OCI-LY1 (cell line): ENCODE data around the gene PRUNE2.

Source experiments
- H2AFZ ChIP-seq: fragments of 200-600 bp; sonication (generic), shearing (Covaris generic); 2 replicates; pipeline ENCODE4 v1.6.0; 2014; ENCODE audit warnings: antibody characterized with exemption, mild to moderate bottlenecking, low read length
- H3F3A ChIP-seq: fragments of 200-600 bp; sonication (generic), shearing (Covaris generic); 2 replicates; pipeline ENCODE4 v1.6.0; 2014; ENCODE audit warnings: mild to moderate bottlenecking, antibody characterized with exemption, low read length, moderate library complexity; ENCODE audit not compliant: insufficient read depth
- H3K27ac ChIP-seq: fragments of 200-600 bp; sonication (generic); 2 replicates; pipeline ENCODE4 v1.5.1; 2014; ENCODE audit warnings: low read length, mixed run types, mild to moderate bottlenecking, low read depth; ENCODE audit not compliant: poor library complexity, severe bottlenecking
- H3K27me3 ChIP-seq: fragments of 200-600 bp; sonication (generic); 2 replicates; pipeline ENCODE4 v1.6.0; 2014; ENCODE audit warnings: antibody characterized with exemption, mild to moderate bottlenecking, low read length, moderate library complexity; ENCODE audit not compliant: insufficient read depth
- H3K36me3 ChIP-seq: fragments of 200-600 bp; sonication (generic); 2 replicates; pipeline ENCODE4 v1.6.1; 2014; ENCODE audit warnings: mild to moderate bottlenecking, antibody characterized with exemption, low read length, moderate library complexity, mixed read lengths; ENCODE audit not compliant: insufficient read depth
- H3K4me1 ChIP-seq: fragments of 200-600 bp; sonication (generic); 2 replicates; pipeline ENCODE4 v1.5.1; 2014; ENCODE audit warnings: mild to moderate bottlenecking, low read length, moderate library complexity; ENCODE audit not compliant: insufficient read depth, severe bottlenecking
- H3K4me2 ChIP-seq: fragments of 200-600 bp; sonication (generic), shearing (Covaris generic); 2 replicates; pipeline ENCODE4 v1.6.1; 2014; ENCODE audit warnings: low read length
- H3K4me3 ChIP-seq: fragments of 200-600 bp; sonication (generic); 2 replicates; pipeline ENCODE4 v1.5.1; 2014; ENCODE audit warnings: low read length, low read depth, mild to moderate bottlenecking, mixed read lengths; ENCODE audit not compliant: poor library complexity, severe bottlenecking
- H3K79me2 ChIP-seq: fragments of 200-600 bp; shearing (Covaris generic); 2 replicates; pipeline ENCODE4 v1.6.1; 2016; ENCODE audit warnings: mixed run types, low read length, mixed read lengths; ENCODE audit not compliant: insufficient read depth
- H3K9ac ChIP-seq: fragments of 200-600 bp; sonication (generic), shearing (Covaris generic); 2 replicates; pipeline ENCODE4 v1.6.1; 2014; ENCODE audit warnings: mild to moderate bottlenecking, low read length, mixed read lengths
- H3K9me2 ChIP-seq: fragments of 200-600 bp; sonication (generic), shearing (Covaris generic); 2 replicates; pipeline ENCODE4 v1.6.1; 2014; ENCODE audit warnings: low read depth, mild to moderate bottlenecking, low read length, mixed read lengths
- H3K9me3 ChIP-seq: fragments of 200-600 bp; shearing (Covaris generic); 2 replicates; pipeline ENCODE4 v1.6.1; 2014; ENCODE audit warnings: low read length, mixed read lengths
- H4K20me1 ChIP-seq: fragments of 200-600 bp; sonication (generic), shearing (Covaris generic); 2 replicates; pipeline ENCODE4 v1.6.0; 2016; ENCODE audit warnings: mild to moderate bottlenecking, low read length; ENCODE audit not compliant: insufficient read depth
- EZH2 ChIP-seq: fragments of 200-600 bp; sonication (generic), shearing (Covaris generic); IDR thresholded peaks from 2 replicates; pipeline ENCODE4 v1.8.0; 2017; ENCODE audit warnings: borderline replicate concordance, mixed run types, mild to moderate bottlenecking, antibody characterized with exemption, low read length, moderate library complexity, mixed read lengths
- TF ChIP-seq, protein P1 (sequence below): fragments of 200-600 bp; sonication (generic), shearing (Covaris generic); IDR thresholded peaks from 2 replicates; pipeline ENCODE4 v1.5.1; 2017; ENCODE audit warnings: mild to moderate bottlenecking, antibody characterized with exemption, low read length, moderate library complexity, mixed read lengths

The PRUNE2 gene

DNA sequence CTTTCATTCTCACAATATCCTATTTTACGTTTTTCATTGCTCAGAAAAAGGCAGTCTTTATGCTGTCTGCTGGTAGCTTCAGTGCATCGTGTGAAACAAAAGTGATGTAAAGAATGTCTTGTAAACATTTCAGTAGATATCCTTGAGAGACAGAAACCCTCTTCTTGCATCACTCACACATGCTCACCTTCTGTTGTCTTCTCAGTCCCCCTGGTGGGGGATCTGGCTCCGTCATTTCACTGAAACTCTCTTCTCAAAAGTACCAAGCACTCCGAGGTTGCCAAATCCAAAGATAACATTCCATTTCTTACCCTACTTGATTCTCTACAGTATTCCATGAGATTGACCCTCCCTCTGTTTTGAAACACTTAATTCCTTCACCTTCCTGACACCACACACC lies 187.7 kb downstream of the PRUNE2 start:
- no peaks in the 10 kb centered on the region for H3K79me2 ChIP-seq
- no peaks in the 10 kb centered on the region for H4K20me1 ChIP-seq
- H3K9me2 ChIP-seq: no peaks in the 10 kb centered on the region
- no peaks in the 10 kb centered on the region for H3K4me1 ChIP-seq
- H3K9me3 ChIP-seq: no peaks in the 10 kb centered on the region
- no peak overlapping the region for H3K27ac ChIP-seq
- TF ChIP-seq, protein P1, sequence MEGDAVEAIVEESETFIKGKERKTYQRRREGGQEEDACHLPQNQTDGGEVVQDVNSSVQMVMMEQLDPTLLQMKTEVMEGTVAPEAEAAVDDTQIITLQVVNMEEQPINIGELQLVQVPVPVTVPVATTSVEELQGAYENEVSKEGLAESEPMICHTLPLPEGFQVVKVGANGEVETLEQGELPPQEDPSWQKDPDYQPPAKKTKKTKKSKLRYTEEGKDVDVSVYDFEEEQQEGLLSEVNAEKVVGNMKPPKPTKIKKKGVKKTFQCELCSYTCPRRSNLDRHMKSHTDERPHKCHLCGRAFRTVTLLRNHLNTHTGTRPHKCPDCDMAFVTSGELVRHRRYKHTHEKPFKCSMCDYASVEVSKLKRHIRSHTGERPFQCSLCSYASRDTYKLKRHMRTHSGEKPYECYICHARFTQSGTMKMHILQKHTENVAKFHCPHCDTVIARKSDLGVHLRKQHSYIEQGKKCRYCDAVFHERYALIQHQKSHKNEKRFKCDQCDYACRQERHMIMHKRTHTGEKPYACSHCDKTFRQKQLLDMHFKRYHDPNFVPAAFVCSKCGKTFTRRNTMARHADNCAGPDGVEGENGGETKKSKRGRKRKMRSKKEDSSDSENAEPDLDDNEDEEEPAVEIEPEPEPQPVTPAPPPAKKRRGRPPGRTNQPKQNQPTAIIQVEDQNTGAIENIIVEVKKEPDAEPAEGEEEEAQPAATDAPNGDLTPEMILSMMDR: peak; percentile 14; the same call in 1 of the 2 replicates
- TF ChIP-seq EZH2: no peak
- no peaks in the 10 kb centered on the region for H3F3A ChIP-seq
- H2AFZ ChIP-seq: no peak overlapping the region
- H3K27me3 ChIP-seq: peaks cover 6% of the 10 kb centered on the region; the same call in 1 of the 2 replicates
- H3K36me3 ChIP-seq: no peaks in the 10 kb centered on the region
- no peak overlapping the region for H3K9ac ChIP-seq
- H3K4me3 ChIP-seq: no peak overlapping the region
- no peak overlapping the region for H3K4me2 ChIP-seq

DNA sequence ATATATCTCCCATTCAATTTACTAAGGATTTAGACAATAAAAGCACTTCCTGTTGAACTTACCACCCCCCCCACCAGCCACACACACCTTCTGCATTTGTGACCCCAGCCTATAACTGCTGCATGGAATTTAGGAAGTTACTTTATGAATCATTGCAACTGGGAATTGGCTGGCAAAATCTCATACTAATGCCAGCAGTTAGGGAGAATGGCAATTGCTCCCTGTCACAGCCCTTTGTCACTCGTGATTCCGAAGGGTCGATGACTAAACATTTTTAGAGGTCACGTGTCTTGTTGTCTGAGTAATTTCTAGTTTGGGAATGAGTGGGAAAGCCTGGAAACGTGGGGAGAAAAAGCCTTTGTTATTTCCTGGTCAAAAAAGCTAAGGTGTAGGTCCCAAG lies 188.3 kb downstream of the PRUNE2 start:
- Histone ChIP-seq H3K27me3 (peaks cover 6% of the 10 kb centered on the region; the same call in 1 of the 2 replicates), H3K9me2 (no peaks in the 10 kb centered on the region), H3K9me3 (no peaks in the 10 kb centered on the region), H2AFZ (no peak overlapping the region), H3K4me1 (no peaks in the 10 kb centered on the region), H3K4me3 (no peak overlapping the region), H3K9ac (no peak overlapping the region), H3K79me2 (no peaks in the 10 kb centered on the region), H4K20me1 (no peaks in the 10 kb centered on the region), H3K4me2 (no peak overlapping the region), H3K27ac (no peak overlapping the region), H3F3A (no peaks in the 10 kb centered on the region), H3K36me3 (no peaks in the 10 kb centered on the region)
- TF ChIP-seq, protein P1: no peak
- no peak for TF ChIP-seq EZH2

DNA sequence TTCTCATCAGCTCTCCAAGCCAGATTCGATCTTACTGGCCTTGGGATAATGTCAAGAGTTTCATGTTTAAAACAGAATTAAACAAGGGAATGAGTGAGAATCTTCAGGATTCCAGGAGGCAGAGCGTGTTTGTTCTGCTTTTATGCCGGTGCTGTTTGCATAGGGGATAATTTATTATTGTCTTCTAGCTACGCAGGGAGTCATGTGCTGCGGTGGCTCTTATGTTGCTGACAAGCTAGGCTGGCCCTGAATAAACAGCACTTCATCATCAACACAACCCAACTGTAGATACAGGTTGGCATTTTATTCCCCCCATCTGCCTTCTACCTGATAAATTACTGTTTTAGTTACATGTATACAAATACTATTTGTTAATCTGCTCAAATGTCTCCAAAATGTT lies 188.7 kb downstream of the PRUNE2 start:
- Histone ChIP-seq H3K36me3 (no peaks in the 10 kb centered on the region), H3K4me3 (no peak overlapping the region), H3K79me2 (no peaks in the 10 kb centered on the region), H3K4me2 (no peak overlapping the region), H3F3A (no peaks in the 10 kb centered on the region), H3K9ac (no peak overlapping the region), H2AFZ (no peak overlapping the region), H3K27me3 (peaks cover 6% of the 10 kb centered on the region; the same call in 1 of the 2 replicates), H3K4me1 (no peaks in the 10 kb centered on the region), H4K20me1 (no peaks in the 10 kb centered on the region), H3K9me3 (no peaks in the 10 kb centered on the region), H3K27ac (no peak overlapping the region), H3K9me2 (no peaks in the 10 kb centered on the region)
- TF ChIP-seq EZH2: no peak
- TF ChIP-seq, protein P1: no peak
